ENCODE measurements around the gene TRIM42.

GRCh38 chr3:140630866-140631265, 47.0 kb upstream of the TRIM42 start:
- TF ChIP-seq CTCF (conservative IDR thresholded peaks at IDR 0.05; ENCODE audit: low read length) (no peak), EZH2phosphoT487 (IDR thresholded peaks at IDR 0.05; ENCODE audit: borderline replicate concordance) (no peak)

Data from Loucy (cell line).